COR-L47 (cell line): Measurements from ENCODE around the gene SH3RF3.

ENCODE experiments used
- DNase-seq: peaks from one replicate; lab custom pipeline; 2025; lab: John Stamatoyannopoulos, UW

SH3RF3 gene

DNA sequence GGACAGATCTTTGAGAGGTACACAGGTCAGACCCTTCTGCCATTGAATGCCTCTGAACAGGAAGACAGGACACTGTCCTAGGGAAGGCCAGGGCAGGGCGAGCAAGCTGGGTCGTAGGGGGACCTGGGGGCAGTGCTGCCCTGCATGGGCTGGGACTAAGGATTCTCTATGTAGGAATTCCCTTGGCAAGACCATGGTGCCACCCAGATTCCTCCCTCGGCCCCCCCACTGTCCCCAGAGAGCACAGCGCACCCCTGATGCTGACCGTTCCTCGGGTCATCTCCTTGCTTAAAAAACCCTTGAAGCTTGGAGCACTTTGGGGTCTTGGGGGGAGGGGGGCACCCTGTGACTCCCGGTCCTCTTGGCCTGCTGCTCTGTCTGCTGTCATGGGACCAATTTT is 289.7 kb downstream of the SH3RF3 start:
- DNase-seq = no peak

GRCh38 chr2:109419171-109419756 is 290.3 kb downstream of the SH3RF3 start:
- no peak for DNase-seq

DNA sequence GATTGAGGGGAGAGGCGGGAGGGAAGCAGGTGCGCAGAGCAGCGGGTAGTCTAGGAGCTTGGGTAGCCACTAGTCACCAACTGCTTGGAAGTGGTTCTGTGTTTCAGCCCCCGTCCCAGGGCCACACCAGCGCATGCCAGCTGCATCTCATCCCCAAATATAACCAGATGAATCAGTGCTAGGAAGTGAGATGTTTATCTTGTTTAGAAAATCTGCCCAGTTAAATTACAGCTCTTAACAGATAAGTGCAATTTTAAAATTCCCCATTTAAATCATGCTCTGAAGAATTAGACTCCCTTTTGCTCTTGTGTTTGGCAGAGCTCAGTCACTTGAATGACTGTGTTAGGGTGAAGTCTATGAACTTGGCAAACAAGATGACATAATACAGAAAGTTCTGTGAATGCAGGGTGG is 291.0 kb downstream of the SH3RF3 start:
- DNase-seq = no peak

DNA sequence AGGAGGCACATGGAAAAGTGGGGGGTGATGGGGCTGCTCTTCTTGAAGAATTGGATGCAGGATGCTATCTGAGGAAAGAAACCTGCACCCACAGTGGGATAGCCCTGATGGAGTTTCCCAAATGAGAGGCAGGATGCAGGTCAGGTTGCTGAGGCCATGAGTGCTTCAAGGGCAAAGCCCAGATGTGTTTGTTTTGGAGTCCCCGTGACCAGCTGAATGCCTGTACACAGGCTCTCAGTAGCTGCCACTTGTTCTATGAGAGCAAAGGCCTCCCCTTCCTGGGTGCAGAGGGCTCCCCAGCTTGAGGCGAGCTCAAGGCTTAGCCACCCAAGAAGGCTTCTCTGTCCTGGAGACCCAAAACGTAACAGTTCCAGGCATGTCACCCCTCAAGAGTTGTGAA is 292.1 kb downstream of the SH3RF3 start:
- DNase-seq = no peak

- no peak for DNase-seq
Measured at GRCh38 chr2:109421642-109422041, 292.6 kb downstream of the SH3RF3 start.

GRCh38 chr2:109422071-109422757 is 293.2 kb downstream of the SH3RF3 start:
- DNase-seq = no peak

DNA sequence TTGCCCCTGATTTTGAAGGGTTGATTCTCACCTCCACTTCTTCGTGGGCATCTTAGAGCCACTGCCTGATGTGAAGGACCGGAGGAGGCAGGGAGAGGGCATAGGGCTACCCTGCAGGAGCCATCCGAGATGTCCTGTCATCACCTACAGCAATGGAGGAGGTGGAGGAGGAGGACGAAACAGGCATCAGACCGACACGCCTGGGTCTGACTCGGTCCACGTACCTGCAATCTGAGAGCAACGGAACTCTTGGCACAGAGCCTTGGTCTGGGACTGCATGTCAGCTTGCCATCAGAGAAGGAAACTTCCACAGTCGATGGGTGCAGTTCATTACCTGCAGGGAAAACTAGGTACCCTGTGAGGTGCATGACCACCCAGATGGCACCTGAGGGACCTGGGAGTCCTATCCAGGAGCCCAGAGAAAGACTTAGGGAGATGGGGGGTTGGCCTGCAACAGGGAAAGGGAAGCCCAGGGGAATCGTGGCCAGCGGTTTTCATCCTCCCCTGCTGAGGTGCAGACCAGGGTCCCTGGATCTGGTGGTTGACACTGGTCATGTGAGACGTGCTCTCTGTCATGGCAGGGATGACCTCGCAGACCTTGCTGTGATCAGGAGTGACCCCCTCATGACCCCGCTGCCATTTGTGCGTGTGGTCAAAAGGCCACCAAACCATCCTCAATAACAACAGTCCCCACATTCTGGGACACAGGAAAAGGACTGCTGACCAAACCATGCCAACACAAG is 293.9 kb downstream of the SH3RF3 start:
- no peak for DNase-seq

- no peak for DNase-seq
Measured at GRCh38 chr2:109423556-109424359, 294.8 kb downstream of the SH3RF3 start.

DNA sequence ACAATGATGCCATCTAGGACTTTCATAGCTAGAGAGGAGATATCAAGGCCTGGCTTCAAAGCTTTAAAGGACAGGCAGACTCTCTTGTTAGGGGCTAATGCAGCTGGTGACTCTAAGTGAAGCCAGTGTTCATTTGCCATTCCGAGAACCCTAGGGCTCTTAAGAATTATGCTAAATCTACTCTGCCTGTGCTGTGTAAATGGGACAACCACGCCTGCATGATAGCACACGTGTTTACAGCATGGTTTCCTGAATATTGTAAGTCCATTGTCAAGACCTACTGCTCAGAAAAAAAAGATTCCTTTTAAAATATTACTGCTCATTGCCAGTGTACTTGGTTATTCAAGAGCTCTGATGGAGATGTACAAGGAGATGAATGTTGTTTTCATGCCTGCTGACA is 296.4 kb downstream of the SH3RF3 start:
- no peak for DNase-seq

DNA sequence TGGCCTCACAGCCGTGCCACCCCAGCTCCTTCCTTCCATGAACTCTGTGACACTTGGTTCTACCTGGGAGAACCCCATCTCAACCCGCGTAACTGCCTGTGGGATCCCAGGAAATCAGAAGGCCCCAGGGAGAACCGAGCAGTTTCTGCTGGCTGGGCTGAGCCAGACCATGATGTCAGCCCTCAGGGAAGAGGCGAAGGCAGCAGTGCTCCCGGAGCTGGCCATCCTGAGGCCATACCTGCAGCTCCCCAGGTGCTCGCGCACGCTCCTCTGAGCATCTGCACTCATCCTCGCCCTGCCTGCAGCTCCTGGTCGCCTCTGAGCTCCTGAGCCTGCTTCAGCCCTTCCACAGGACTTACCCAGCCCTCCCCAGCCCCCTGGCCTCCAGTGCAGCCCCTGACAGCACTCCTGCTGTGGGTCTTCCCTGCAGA is 298.7 kb downstream of the SH3RF3 start:
- DNase-seq = no peak

- no peak for DNase-seq
Measured at GRCh38 chr2:109428281-109428680, 299.3 kb downstream of the SH3RF3 start.

GRCh38 chr2:109428841-109429566 is 300.0 kb downstream of the SH3RF3 start:
- DNase-seq = no peak

GRCh38 chr2:109429567-109430328 is 300.7 kb downstream of the SH3RF3 start:
- DNase-seq = no peak

GRCh38 chr2:109430329-109430636 is 301.3 kb downstream of the SH3RF3 start:
- DNase-seq = no peak

GRCh38 chr2:109432421-109432820 is 303.4 kb downstream of the SH3RF3 start:
- DNase-seq = no peak

GRCh38 chr2:109433486-109433885 is 304.5 kb downstream of the SH3RF3 start:
- DNase-seq = no peak

- DNase-seq = no peak
Measured at GRCh38 chr2:109433926-109434325, 304.9 kb downstream of the SH3RF3 start.

DNA sequence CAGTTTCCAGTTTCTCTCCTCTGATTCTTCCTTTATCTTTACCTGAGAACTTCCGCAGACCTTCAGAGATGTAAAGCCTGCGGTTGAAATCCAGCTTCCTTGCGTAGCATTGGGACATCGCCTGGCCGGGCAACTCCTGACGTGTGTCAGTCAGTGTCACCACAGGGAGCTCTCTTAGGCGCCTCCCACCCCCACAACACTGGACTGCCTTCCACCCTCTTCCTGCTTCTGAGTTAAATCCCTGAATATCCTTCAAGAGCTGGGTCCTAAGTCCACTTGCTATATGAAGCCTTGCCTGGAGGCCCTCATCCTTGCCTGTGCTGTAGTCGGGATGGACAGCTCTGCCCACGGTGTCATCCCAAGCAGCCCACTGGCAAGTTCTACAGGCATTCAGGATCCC is 305.3 kb downstream of the SH3RF3 start:
- DNase-seq = no peak

- no peak for DNase-seq
Measured at GRCh38 chr2:109435066-109435690, 306.2 kb downstream of the SH3RF3 start.

DNA sequence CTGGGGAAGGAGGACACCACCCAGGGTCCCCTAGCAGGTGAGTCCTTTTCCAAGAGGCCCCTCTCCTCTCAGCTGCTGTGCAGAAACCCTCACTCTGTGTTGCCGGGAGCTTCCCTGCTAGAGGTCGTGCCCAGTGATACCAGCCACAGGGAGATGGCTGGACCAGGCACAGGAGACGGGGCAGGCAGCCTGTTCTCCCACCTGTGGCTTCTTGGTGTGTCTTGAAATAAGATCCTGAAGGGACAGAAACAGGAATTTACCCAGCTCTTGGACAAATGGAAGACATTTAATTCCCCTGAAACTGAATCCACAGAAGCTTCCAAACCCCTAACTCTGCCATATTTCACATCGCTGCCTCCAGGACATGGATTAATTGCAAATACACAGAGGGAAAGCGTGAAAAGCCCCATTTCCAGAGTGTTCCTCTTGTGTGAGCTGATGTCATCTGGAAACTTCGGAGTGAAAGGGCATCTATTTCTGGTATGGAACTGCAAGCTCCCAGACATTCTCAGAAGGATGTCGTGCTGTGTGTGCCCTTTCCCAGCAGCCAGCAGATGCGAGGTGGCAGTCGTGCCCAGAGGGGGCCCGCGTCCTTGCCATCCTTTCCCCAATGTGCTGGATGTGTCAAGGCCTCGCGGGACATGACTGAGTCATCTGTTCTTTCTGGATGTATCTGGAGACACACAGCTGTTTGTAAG is 307.0 kb downstream of the SH3RF3 start:
- no peak for DNase-seq
